HG02798 (cell line): ENCODE data around the gene CEACAM6.
"Not testable (repeated sequence)": the region's sequence is repeated elsewhere in the genome, so short reads cannot be mapped to it uniquely, and the experiment has no call there.

Source experiments
- ATAC-seq: cut with Tn5 transposase; IDR thresholded peaks from one replicate; pipeline ENCODE4 v1.9.1; 2021; ENCODE audit warnings: mild to moderate bottlenecking; ENCODE audit not compliant: unreplicated experiment, poor library complexity

The CEACAM6 gene

GRCh38 chr19:41745756-41746155 lies 9.6 kb upstream of the CEACAM6 start:
- ATAC-seq, result no peak

GRCh38 chr19:41746593-41747227 lies 8.6 kb upstream of the CEACAM6 start:
- no peak for ATAC-seq

- ATAC-seq, result no peak
Observed at GRCh38 chr19:41748012-41748411, 7.3 kb upstream of the CEACAM6 start.

- ATAC-seq, result not testable (repeated sequence)
Observed at GRCh38 chr19:41750248-41751134, 4.8 kb upstream of the CEACAM6 start.

- no peak for ATAC-seq
Observed at GRCh38 chr19:41753159-41753558, 2.2 kb upstream of the CEACAM6 start.

DNA sequence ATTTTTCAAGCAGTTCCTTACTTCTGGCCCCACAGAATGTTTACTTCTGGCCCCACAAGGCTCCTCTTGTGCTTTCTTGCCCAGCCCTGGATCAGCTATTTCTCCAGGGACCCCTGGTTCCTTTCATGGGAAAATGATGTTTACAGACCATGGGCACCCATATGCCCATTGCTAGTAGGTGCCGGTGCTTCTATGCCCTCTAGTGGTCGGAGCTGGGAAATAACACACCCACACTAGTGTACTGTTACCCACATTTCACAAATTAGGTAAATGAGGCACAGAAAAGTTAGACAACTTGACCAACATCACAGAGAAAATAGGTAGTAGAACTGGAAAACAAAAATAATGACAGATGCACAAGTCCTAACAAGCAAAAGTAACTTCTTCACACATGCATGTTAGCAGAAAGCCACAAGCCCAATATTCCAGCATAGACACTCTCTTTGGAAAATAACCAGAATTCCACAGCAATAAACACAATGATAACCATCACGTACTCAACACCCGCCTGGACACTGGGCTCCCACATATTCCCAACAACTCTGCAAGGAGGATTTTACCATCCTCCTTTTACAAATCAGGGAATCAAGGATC lies 1.3 kb upstream of the CEACAM6 start:
- peak; percentile 35 for ATAC-seq

- no peak for ATAC-seq
Observed at GRCh38 chr19:41758846-41759245, 3.5 kb downstream of the CEACAM6 start.

DNA sequence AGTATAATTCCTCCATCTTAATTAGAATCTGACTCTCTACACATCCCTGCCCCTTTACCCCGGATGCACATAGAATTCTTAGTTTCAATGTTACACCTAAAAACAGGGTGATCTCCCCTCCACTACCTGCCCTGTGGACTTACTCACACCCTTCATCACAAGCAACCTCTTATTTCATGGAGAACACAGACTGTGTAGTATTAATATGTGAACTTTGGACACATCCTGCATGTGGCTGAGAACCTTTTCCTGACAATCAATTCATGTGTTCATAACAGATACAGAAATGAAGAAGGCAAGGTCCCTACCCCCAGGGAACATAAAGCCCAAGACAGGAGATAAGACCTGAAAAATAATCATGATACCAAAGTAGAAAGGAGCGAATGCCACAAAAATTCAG lies 11.8 kb downstream of the CEACAM6 start:
- no peak for ATAC-seq

DNA sequence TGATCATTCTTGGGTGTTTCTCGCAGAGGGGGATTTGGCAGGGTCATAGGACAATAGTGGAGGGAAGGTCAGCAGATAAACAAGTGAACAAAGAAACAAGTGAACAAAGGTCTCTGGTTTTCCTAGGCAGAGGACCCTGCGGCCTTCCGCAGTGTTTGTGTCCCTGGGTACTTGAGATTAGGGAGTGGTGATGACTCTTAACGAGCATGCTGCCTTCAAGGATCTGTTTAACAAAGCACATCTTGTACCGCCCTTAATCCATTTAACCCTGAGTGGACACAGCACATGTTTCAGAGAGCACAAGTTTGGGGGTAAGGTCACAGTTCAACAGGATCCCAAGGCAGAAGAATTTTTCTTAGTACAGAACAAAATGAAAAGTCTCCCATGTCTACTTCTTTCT lies 12.8 kb downstream of the CEACAM6 start:
- not testable (repeated sequence) for ATAC-seq

DNA sequence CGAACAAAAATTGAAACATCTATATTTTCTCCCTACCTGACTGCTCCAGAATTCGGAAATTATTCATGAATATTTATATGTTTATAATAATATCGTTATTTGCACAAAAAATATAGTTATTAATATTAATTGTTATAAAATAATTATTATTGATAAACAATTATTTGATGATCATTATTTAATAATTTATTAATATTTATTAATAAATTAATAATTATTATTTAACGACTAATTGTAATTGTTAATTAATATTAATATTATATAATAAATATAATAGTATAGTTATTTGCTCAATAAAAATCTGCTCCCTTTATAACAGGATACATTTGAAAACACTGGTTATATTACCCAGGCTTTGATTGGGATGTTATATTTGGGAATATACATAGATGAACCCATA lies 14.3 kb downstream of the CEACAM6 start:
- no peak for ATAC-seq

GRCh38 chr19:41771410-41771809 lies 16.1 kb downstream of the CEACAM6 start:
- no peak for ATAC-seq

DNA sequence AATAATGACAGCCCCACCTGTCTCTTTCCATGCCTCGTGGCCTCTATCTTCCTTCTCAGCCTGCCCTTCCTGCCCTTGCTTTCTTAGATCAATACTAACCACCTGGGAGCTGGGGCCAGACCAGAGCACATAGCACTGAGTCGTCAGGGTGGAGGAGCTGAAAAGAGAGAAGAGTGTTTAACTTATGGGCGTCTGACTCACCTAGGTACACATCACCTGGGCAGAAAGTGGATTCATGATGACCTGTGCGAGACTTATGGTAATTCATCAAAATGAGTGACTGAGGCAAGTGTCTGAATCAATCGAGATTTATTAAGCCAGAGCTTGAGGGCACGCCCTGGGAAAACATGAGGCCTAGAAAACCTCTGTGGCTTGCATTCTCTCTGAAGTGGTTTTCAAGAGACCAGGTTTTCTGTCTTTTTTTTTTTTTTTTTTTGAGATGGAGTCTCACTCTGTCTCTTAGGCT lies 19.2 kb downstream of the CEACAM6 start:
- no peak for ATAC-seq

- no peak for ATAC-seq
Observed at GRCh38 chr19:41776700-41777099, 21.4 kb downstream of the CEACAM6 start.

DNA sequence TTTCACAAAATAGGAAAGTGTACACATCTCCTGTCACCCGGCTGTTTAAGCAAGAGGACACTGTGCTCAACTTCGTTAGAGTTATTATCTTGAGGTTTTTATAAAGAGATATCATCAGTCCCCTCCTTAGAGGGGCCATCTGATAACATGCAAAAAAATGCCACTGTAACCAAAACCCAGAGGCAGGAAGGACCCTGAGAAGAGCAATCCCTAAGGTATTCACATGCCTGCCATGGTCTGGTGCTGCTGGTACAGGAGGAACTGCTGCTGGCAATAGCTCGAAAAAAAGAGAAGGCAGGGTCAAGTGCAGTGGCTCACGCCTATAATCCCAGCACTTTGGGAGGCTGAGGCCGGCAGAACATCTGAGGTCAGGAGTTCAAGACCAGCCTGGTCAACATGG lies 28.3 kb downstream of the CEACAM6 start:
- ATAC-seq, result no peak

DNA sequence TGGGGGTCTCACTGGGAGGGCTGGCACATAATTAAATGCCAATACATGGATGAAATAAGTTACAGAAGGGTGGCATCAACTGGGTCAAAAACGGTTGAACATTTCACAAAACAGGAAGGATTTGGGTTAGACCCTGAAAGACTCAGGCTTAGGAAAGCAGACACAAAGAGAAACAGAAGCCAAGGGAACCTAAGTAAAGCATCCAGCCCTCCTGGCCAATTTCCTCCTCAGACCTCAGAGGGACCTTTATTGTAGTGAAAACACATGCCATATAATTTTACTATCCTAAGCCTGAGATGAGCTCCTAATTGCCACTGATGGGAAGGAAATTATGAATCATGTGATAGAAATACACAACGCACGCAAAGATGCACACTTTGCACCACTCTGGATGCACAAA lies 29.0 kb downstream of the CEACAM6 start:
- no peak for ATAC-seq

- ATAC-seq, result no peak
Observed at GRCh38 chr19:41784743-41785142, 29.4 kb downstream of the CEACAM6 start.

DNA sequence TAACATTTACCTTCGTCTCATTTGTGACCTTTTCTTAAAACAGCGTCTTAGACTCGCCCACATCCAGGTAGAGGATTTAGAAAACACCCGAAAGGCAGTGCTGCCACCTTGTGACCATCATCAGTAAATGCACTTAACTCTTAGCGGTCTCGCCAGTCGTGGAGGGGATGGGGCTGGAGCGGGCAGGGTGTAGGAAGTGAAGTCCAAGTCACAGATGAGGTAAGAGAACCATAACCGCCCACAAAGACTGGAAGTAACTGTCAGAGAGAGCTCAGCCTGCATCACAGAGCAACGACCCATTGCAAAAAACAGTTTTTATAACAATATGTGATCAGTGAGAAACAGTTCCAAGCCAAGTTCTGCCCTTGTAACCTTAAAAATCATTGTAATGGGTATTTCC lies 30.3 kb downstream of the CEACAM6 start:
- ATAC-seq, result no peak

DNA sequence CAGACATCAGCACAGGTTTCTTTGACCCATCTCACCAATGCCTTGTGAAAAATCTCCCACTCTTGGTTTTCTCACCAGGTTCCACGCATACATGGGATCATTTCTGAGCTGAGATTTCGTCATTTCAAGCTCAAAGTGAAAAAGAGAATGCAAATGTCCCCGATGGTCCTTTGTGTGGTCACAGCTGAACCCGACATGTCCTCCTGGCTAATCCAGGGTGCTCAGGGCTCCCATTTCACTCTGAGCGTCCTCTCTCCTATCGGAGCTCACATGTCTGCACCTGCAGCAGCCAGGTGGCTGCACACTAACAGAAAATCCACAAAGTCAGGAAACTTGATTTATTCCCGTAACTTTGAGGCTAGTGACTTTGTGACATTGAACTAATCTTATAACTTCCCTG lies 31.7 kb downstream of the CEACAM6 start:
- ATAC-seq, result no peak

DNA sequence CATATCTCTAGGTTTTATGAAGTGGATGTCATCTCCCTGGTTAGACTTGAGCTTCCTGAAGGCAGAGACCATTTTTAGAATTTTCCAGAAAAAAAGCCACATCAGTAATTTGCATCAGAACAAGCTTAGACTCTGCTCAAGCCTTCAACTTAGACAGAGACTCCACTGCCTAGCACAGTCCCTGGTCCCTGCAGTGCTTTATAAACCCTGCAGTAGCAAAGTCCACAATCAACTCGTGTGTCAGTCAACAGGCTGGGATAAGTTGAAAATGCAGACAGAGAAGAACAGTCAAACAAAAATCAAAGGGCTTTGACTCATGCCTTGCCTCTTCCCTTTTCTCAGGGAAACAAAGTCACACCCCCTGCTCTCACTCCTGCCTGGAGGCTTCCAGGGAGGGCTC lies 33.2 kb downstream of the CEACAM6 start:
- not testable (repeated sequence) for ATAC-seq

DNA sequence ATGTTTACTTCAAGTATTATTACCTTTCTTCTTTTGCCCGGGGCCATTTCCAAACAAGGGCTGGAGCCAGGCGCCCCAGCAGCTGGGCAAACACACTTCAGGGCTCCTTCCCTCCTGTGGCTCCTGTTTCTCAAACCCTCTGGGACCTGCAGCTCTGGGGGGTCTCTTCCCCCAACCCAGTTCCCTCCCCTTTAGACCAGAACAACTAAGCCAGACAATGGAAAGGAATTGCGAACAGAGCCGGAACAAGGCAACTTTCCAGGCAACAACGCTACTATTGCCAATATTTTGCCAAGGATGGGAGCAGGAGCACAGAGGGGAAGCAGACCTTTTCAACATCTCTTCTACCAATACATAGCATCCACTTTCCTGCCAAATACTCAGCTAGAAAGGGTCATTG lies 33.7 kb downstream of the CEACAM6 start:
- ATAC-seq, result not testable (repeated sequence)
